Measurements from ENCODE around the gene FERMT2. TPM values are rescaled to one million over a fixed set of nuclear protein-coding genes. Genes with fewer than 3 reads are reported as not detected.
A peak's percentile ranks its signal among the peaks of the same experiment; 100 is the strongest.

FERMT2 gene
- polyA plus RNA-seq, 1 donor (not counting 4 experiments of a cell fraction or from before 2014, with no cell fraction given): 19.6 TPM

DNA sequence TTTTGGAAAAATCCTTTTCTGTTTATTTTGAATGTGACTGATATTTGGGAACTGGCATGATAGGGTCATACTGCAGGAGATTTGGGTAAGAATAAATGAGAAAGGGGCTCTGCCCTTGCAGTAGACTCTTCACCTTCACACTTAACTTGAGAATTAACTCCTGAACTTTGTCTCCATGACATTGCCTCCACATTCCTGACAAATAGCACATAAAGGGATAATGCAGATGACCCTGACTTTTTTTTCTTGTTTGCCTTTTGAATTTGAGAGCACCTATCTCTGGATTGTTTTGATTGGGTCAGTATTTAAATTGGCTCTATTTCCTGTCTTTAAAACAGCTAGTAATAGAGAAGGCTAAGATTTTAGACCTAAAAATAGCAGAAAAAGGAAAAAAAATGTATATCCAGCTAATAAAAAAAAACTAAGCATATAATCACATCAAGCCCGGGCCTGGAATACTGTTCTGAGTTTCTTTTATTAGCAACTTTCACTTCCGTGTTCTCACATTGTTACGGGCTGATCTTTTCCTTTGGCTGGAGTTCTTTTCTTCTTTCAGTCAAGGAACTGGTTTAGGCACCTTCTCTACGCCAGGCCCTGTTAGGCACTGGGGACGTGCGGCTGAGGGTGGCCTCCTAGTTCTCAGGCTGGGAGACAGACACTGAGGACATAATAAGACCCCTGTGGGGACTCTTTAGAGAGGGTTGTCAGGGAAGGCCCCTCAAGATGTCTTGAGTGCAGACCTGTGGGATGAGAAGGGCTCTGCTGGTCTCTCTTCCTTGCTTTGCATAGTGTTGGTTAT is 106.4 kb downstream of the FERMT2 start:
- Histone ChIP-seq H2AFZ (ENCODE audit: control insufficient read depth, low read length) (peak overlapping the region; percentile 85), H4K20me1 (ENCODE audit: control insufficient read depth, extremely low read depth, insufficient read depth, low read length) (no peaks in the 10 kb centered on the region), H3K79me2 (ENCODE audit: control insufficient read depth, insufficient read depth, low read length) (no peaks in the 10 kb centered on the region), H3K36me3 (ENCODE audit: control insufficient read depth in 2 of 2, extremely low read depth in 1 of 2, insufficient read depth in 2 of 2, low read length in 2 of 2) (no peaks in the 10 kb centered on the region), H3K9me3 (ENCODE audit: control insufficient read depth, low read depth, low read length) (no peaks in the 10 kb centered on the region), H3K4me3 (ENCODE audit: control insufficient read depth in 2 of 3, extremely low read depth in 1 of 3, insufficient read depth in 2 of 3, low read depth in 1 of 3, low read length in 3 of 3) (no peak overlapping the region), H3K4me1 (ENCODE audit: control insufficient read depth, extremely low read depth, insufficient read depth, low read length) (peaks cover 10% of the 10 kb centered on the region), H3K9ac (ENCODE audit: control insufficient read depth, extremely low read depth, insufficient read depth, low read length) (no peak overlapping the region), H3K27ac (ENCODE audit: control insufficient read depth, insufficient read depth, low read length) (no peak overlapping the region), H3K27me3 (ENCODE audit: control insufficient read depth, extremely low read depth, insufficient read depth, low read length) (no peaks in the 10 kb centered on the region), H3K4me2 (ENCODE audit: control insufficient read depth, extremely low read depth, insufficient read depth, low read depth, low read length) (no peak overlapping the region), H3K9me1 (ENCODE audit: control insufficient read depth, extremely low read depth, insufficient read depth, low read length) (no peaks in the 10 kb centered on the region)
- DNase-seq (ENCODE audit: low read depth, low spot score) (no peak), FAIRE-seq (no peak)
- TF ChIP-seq EZH2 (IDR thresholded peaks at IDR 0.05; ENCODE audit: low read length): no peak
- TF ChIP-seq, protein P1, sequence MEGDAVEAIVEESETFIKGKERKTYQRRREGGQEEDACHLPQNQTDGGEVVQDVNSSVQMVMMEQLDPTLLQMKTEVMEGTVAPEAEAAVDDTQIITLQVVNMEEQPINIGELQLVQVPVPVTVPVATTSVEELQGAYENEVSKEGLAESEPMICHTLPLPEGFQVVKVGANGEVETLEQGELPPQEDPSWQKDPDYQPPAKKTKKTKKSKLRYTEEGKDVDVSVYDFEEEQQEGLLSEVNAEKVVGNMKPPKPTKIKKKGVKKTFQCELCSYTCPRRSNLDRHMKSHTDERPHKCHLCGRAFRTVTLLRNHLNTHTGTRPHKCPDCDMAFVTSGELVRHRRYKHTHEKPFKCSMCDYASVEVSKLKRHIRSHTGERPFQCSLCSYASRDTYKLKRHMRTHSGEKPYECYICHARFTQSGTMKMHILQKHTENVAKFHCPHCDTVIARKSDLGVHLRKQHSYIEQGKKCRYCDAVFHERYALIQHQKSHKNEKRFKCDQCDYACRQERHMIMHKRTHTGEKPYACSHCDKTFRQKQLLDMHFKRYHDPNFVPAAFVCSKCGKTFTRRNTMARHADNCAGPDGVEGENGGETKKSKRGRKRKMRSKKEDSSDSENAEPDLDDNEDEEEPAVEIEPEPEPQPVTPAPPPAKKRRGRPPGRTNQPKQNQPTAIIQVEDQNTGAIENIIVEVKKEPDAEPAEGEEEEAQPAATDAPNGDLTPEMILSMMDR (optimal IDR thresholded peaks at IDR 0.05 in 1 of 3, IDR thresholded peaks at IDR 0.05 in 1 of 3, conservative IDR thresholded peaks at IDR 0.05 in 1 of 3; ENCODE audit: extremely low read depth in 1 of 3, insufficient read depth in 2 of 3, low read length in 3 of 3): no peak
- dilution Hi-C loops (cut with MboI; ENCODE audit: extremely low pct_ligation_motif_present, low sequenced_read_pairs): no loop called here

DNA sequence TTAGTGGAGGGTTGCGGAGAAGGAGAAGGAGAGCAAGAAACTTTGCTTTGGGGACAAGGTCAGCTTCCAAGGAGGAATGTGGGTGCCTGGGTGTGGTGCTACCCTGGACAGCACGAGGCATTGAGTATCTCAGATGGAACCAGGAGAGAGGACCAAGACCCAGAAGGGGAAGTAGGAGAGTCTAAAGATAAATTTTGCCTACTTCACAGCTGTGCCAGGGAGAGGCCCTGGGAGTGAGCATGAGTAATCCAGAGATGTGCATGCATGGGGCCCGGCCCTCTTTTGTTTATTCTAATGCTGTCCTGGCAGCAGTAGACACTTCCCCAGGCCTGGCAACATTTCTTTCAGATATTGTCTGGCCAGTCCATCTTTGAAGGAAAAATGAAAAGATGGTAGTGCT is 110.0 kb downstream of the FERMT2 start:
- DNase-seq (ENCODE audit: low read depth, low spot score): no peak
- no peak for TF ChIP-seq EZH2 (IDR thresholded peaks at IDR 0.05; ENCODE audit: low read length)
- TF ChIP-seq, protein P1 (optimal IDR thresholded peaks at IDR 0.05 in 1 of 3, IDR thresholded peaks at IDR 0.05 in 1 of 3, conservative IDR thresholded peaks at IDR 0.05 in 1 of 3; ENCODE audit: extremely low read depth in 1 of 3, insufficient read depth in 2 of 3, low read length in 3 of 3): no peak
- Histone ChIP-seq H3K9me1 (ENCODE audit: control insufficient read depth, extremely low read depth, insufficient read depth, low read length) (no peaks in the 10 kb centered on the region), H3K79me2 (ENCODE audit: control insufficient read depth, insufficient read depth, low read length) (no peaks in the 10 kb centered on the region), H3K36me3 (ENCODE audit: control insufficient read depth in 2 of 2, extremely low read depth in 1 of 2, insufficient read depth in 2 of 2, low read length in 2 of 2) (no peaks in the 10 kb centered on the region), H3K27me3 (ENCODE audit: control insufficient read depth, extremely low read depth, insufficient read depth, low read length) (no peaks in the 10 kb centered on the region), H3K4me1 (ENCODE audit: control insufficient read depth, extremely low read depth, insufficient read depth, low read length) (peaks cover 10% of the 10 kb centered on the region), H3K27ac (ENCODE audit: control insufficient read depth, insufficient read depth, low read length) (no peak overlapping the region), H3K4me2 (ENCODE audit: control insufficient read depth, extremely low read depth, insufficient read depth, low read depth, low read length) (no peak overlapping the region), H2AFZ (ENCODE audit: control insufficient read depth, low read length) (no peak overlapping the region), H3K4me3 (ENCODE audit: control insufficient read depth in 2 of 3, extremely low read depth in 1 of 3, insufficient read depth in 2 of 3, low read depth in 1 of 3, low read length in 3 of 3) (no peak overlapping the region), H3K9ac (ENCODE audit: control insufficient read depth, extremely low read depth, insufficient read depth, low read length) (no peak overlapping the region), H3K9me3 (ENCODE audit: control insufficient read depth, low read depth, low read length) (no peaks in the 10 kb centered on the region), H4K20me1 (ENCODE audit: control insufficient read depth, extremely low read depth, insufficient read depth, low read length) (no peaks in the 10 kb centered on the region)
- no peak for FAIRE-seq
- dilution Hi-C loops (cut with MboI; ENCODE audit: extremely low pct_ligation_motif_present, low sequenced_read_pairs): no loop called here
